IMR-90 (cell line): Measurements from ENCODE around the gene RIPOR2. TPM values are rescaled to one million over a fixed set of nuclear protein-coding genes. Genes with fewer than 3 reads are reported as not detected.

Experiments used
- ATAC-seq: fragments of 200-7000 bp; cut with Tn5 transposase; 2 replicates; pipeline ENCODE4 v1.9.1; 2020; ENCODE audit warnings: low read depth, mild to moderate bottlenecking, moderate library complexity
- BruUV-seq: library from RNA; stranded (reverse); fragments of 400-500 nt; replicated peaks from 2 replicates; lab custom pipeline; 2021; lab: Mats Ljungman, UMichigan
- CTCF ChIA-PET: fragments of 300-600 bp; formaldehyde crosslinking; extraction: SDS; loops from one replicate; lab custom pipeline; 2021; ENCODE audit warnings: antibody characterized with exemption; lab: Yijun Ruan, JAX
- POLR2A ChIA-PET: fragments of 300-600 bp; sonication (Branson Sonifier 250); formaldehyde crosslinking; loops from one replicate; lab custom pipeline; 2022; ENCODE audit warnings: antibody characterized with exemption; ENCODE audit not compliant: unreplicated experiment; lab: Charles Lee
- DNase-seq: peaks from one replicate; pipeline ENCODE4 v3.0.0; 2013
- H2AFZ ChIP-seq: replicated peaks from 2 replicates; pipeline ENCODE3; 2013; ENCODE audit warnings: low read length, mild to moderate bottlenecking; ENCODE audit not compliant: poor library complexity
- H2AK5ac ChIP-seq: 2 replicates; pipeline ENCODE4 v1.6.1; 2013; ENCODE audit warnings: low read depth, low read length, inconsistent platforms
- H2AK9ac ChIP-seq: replicated peaks from 2 replicates; pipeline ENCODE3; 2013; ENCODE audit warnings: mild to moderate bottlenecking, low read depth, low read length, moderate library complexity; ENCODE audit not compliant: poor library complexity
- H2BK120ac ChIP-seq: 2 replicates; pipeline ENCODE4 v1.6.1; 2013; ENCODE audit warnings: low read depth, low read length, inconsistent platforms
- H2BK15ac ChIP-seq: 3 replicates; pipeline ENCODE4 v1.6.1; 2013; ENCODE audit warnings: low read depth, low read length, inconsistent platforms
- H2BK20ac ChIP-seq: 2 replicates; pipeline ENCODE4 v1.6.1; 2013; ENCODE audit warnings: low read depth, mild to moderate bottlenecking, inconsistent platforms, low read length, moderate library complexity
- H2BK5ac ChIP-seq: 2 replicates; pipeline ENCODE4 v1.6.1; 2013; ENCODE audit warnings: mild to moderate bottlenecking, low read depth, low read length, inconsistent platforms; ENCODE audit not compliant: poor library complexity, severe bottlenecking
- H3K14ac ChIP-seq: replicated peaks from 2 replicates; pipeline ENCODE4 v1.6.1; 2013; ENCODE audit warnings: low read depth, low read length, inconsistent platforms
- H3K18ac ChIP-seq: 2 replicates; pipeline ENCODE4 v1.6.1; 2013; ENCODE audit warnings: low read depth, low read length, control low read depth
- H3K23ac ChIP-seq: 2 replicates; pipeline ENCODE4 v1.6.1; 2013; ENCODE audit warnings: low read depth, low read length, inconsistent platforms
- H3K27ac ChIP-seq: 2 replicates; pipeline ENCODE4 v1.5.1; 2013; ENCODE audit warnings: mild to moderate bottlenecking, control low read depth, low read length; ENCODE audit not compliant: insufficient read depth
- H3K27me3 ChIP-seq: 2 replicates; pipeline ENCODE4 v1.6.1; 2013; ENCODE audit warnings: low read length; ENCODE audit not compliant: control insufficient read depth, insufficient read depth
- H3K36me3 ChIP-seq: 2 replicates; pipeline ENCODE4 v1.6.1; 2013; ENCODE audit warnings: low read length, mixed read lengths; ENCODE audit not compliant: control insufficient read depth, insufficient read depth
- H3K4ac ChIP-seq: 2 replicates; pipeline ENCODE4 v1.6.1; 2013; ENCODE audit warnings: low read depth, low read length, inconsistent platforms
- H3K4me1 ChIP-seq: 2 replicates; pipeline ENCODE4 v1.6.1; 2013; ENCODE audit warnings: low read length, mixed read lengths; ENCODE audit not compliant: control insufficient read depth, insufficient read depth
- H3K4me2 ChIP-seq: 2 replicates; pipeline ENCODE4 v1.6.1; 2013; ENCODE audit warnings: low read depth, mild to moderate bottlenecking, control low read depth, low read length, moderate library complexity
- H3K4me3 ChIP-seq: 2 replicates; pipeline ENCODE4 v1.5.1; 2013; ENCODE audit warnings: low read depth, mild to moderate bottlenecking, control low read depth, low read length, moderate library complexity; ENCODE audit not compliant: insufficient read depth
- H3K56ac ChIP-seq: 2 replicates; pipeline ENCODE4 v1.6.1; 2013; ENCODE audit warnings: low read length, inconsistent platforms; ENCODE audit not compliant: insufficient read depth; ENCODE audit errors: extremely low read depth
- H3K79me1 ChIP-seq, 2 experiments: 2 replicates each; pipeline ENCODE4 v1.6.1; 2013; ENCODE audit warnings: low read length in 2 of 2, inconsistent platforms in 1 of 2, low read depth in 1 of 2
- H3K9ac ChIP-seq: 2 replicates; pipeline ENCODE4 v1.6.1; 2013; ENCODE audit warnings: low read depth, low read length, control low read depth
- H3K9me1 ChIP-seq: 2 replicates; pipeline ENCODE4 v1.6.1; 2013; ENCODE audit warnings: low read length, inconsistent platforms; ENCODE audit not compliant: insufficient read depth
- H3K9me3 ChIP-seq: 2 replicates; pipeline ENCODE4 v1.6.1; 2013; ENCODE audit warnings: low read length; ENCODE audit not compliant: control insufficient read depth, insufficient read depth
- H4K20me1 ChIP-seq: 2 replicates; pipeline ENCODE4 v1.6.1; 2013; ENCODE audit warnings: low read length, inconsistent platforms; ENCODE audit not compliant: insufficient read depth
- H4K5ac ChIP-seq: 2 replicates; pipeline ENCODE4 v1.6.1; 2013; ENCODE audit warnings: mild to moderate bottlenecking, low read depth, low read length, control low read depth
- H4K8ac ChIP-seq, 2 experiments: 2 replicates each; pipeline ENCODE4 v1.6.1; 2013; ENCODE audit warnings: low read depth in 2 of 2, low read length in 2 of 2, control low read depth in 1 of 2, inconsistent platforms in 1 of 2
- H4K91ac ChIP-seq: 2 replicates; pipeline ENCODE4 v1.6.1; 2013; ENCODE audit warnings: low read depth, low read length, inconsistent platforms; ENCODE audit not compliant: insufficient read depth
- CHD1 ChIP-seq: IDR thresholded peaks from 2 replicates; pipeline ENCODE4 v1.6.1; 2012; ENCODE audit warnings: low read depth, low read length, improper control_type of control experiment
- MAFK ChIP-seq: IDR thresholded peaks from 2 replicates; pipeline ENCODE4 v1.6.1; 2012; ENCODE audit warnings: low read depth, low read length, improper control_type of control experiment
- POLR2A ChIP-seq: IDR thresholded peaks from 2 replicates; pipeline ENCODE4 v1.6.1; 2012; ENCODE audit warnings: mild to moderate bottlenecking, low read depth, low read length
- WGBS, 2 experiments: methylation state at CpG; one replicate each; pipeline versions ENCODE4 v1.1.5 to v1.1.7; 2013; ENCODE audit warnings: missing lambda C conversion rate in 2 of 2; ENCODE audit not compliant: insufficient read length in 1 of 2; ENCODE audit errors: extremely low coverage in 2 of 2; 5-methylcytosine and 5-hydroxymethylcytosine counted together
- dilution Hi-C: fragments of 300-500 bp; cut with HindIII; formaldehyde crosslinking; loops from one replicate; pipeline ENCODE4 v1.14.3; 2018; ENCODE audit warnings: low sequenced_read_pairs; ENCODE audit not compliant: unreplicated experiment
- in situ Hi-C: fragments of 300-500 bp; cut with MboI; formaldehyde crosslinking; loops from 3 replicates; pipeline ENCODE4 v1.14.3; 2019; ENCODE audit warnings: low sequenced_read_pairs, inconsistent platforms, mixed read lengths
- intact Hi-C: fragments of 100-400 bp; cut with micrococcal nuclease; formaldehyde crosslinking; loops from 2 replicates; pipeline ENCODE4 v1.10.0; 2022
- polyA plus RNA-seq, 3 experiments: library from polyadenylated mRNA; depleted of rRNA; stranded (reverse); fragments of >200 nt; gene quantifications; 2 replicates each; pipeline ENCODE4 v1.2.3, GENCODE V29; 2012; ENCODE audit warnings: low replicate concordance in 1 of 3
- total RNA-seq: library from RNA; depleted of rRNA; stranded (reverse); fragments of >200 nt; gene quantifications from 2 replicates; pipeline ENCODE4 v1.2.3, GENCODE V29; 2012

The RIPOR2 gene
- total and polyA plus RNA-seq, 2 of the 4 experiments (the other 2 are of a cell fraction): 1.1 to 1.2 TPM

- in situ Hi-C loops: loop anchor here (5.0 kb wide), 1 partner anchor 145 kb away; no protein-coding TSS in a partner anchor
- no peak overlapping the region for H3K23ac ChIP-seq
- no peak overlapping the region for H2AFZ ChIP-seq
- H3K9me1 ChIP-seq: peaks cover 4% of the 10 kb centered on the region
- ATAC-seq (no peak), DNase-seq (no peak)
- no peaks in the 10 kb centered on the region for H3K9me3 ChIP-seq
- H2AK9ac ChIP-seq: no peak overlapping the region
- ChIA-PET CTCF (no interaction called here), POLR2A (no interaction called here)
- no peak overlapping the region for H3K14ac ChIP-seq
- no peaks in the 10 kb centered on the region for H3K79me1 ChIP-seq
- dilution Hi-C loops: no loop called here
- no peak overlapping the region for H3K9ac ChIP-seq
- intact Hi-C loops: no loop called here
- no peak overlapping the region for H2AK5ac ChIP-seq
- H4K91ac ChIP-seq: no peak overlapping the region
- no peaks in the 10 kb centered on the region for H4K20me1 ChIP-seq
- no peak overlapping the region for H2BK120ac ChIP-seq
- TF ChIP-seq CHD1: no peak
- no peak for TF ChIP-seq MAFK
- no peak for TF ChIP-seq POLR2A
- H2BK20ac ChIP-seq: no peak overlapping the region
- H3K27ac ChIP-seq: no peak overlapping the region
- H3K4me3 ChIP-seq: no peak overlapping the region
- no CpG with 5 or more reads among the region's 2 CpGs for WGBS, 2 experiments
- no peak overlapping the region for H3K56ac ChIP-seq
- H3K4me2 ChIP-seq: no peak overlapping the region
- BruUV-seq: no TSS peak
- H2BK5ac ChIP-seq: no peak overlapping the region
- no peaks in the 10 kb centered on the region; the same call in 1 of the 2 replicates for H3K4me1 ChIP-seq
- H2BK15ac ChIP-seq: no peak overlapping the region
- H3K27me3 ChIP-seq: no peaks in the 10 kb centered on the region
- no peak overlapping the region for H4K5ac ChIP-seq
- peaks cover 32% of the 10 kb centered on the region for H3K36me3 ChIP-seq
- H3K18ac ChIP-seq: no peak overlapping the region
- H3K4ac ChIP-seq: no peak overlapping the region
- no peak overlapping the region for H4K8ac ChIP-seq
Observed at GRCh38 chr6:24861934-24862333, 73.8 kb downstream of the RIPOR2 start.
